Activated T-cell treated with anti-CD3 and anti-CD28 coated beads, Interleukin-2, amount 50 U/mL, for 72 hours (primary cell): ENCODE results near the gene PHLDB1. TPM values are rescaled to one million over a fixed set of nuclear protein-coding genes. Genes with fewer than 3 reads are reported as not detected.

Source experiments
- ATAC-seq, 2 donors: fragments of 150-1000 bp; cut with Tn5 transposase; replicated peaks in 1 of 2; 2 replicates each; pipeline ENCODE4 v1.10.0; 2021; ENCODE audit warnings: moderate library complexity in 2 of 2, mild to moderate bottlenecking in 1 of 2
- DNase-seq, 2 donors: peaks; one replicate each; pipeline ENCODE4 v3.0.0; 2021 to 2022; ENCODE audit warnings: mixed read lengths in 1 of 2
- H3K27ac Mint-ChIP-seq: one replicate; pipeline ENCODE4 v1.8.0; 2022; ENCODE audit warnings: mild to moderate bottlenecking, moderate library complexity, mixed read lengths
- H3K27me3 Mint-ChIP-seq: one replicate; pipeline ENCODE4 v1.8.0; 2022; ENCODE audit warnings: low read depth, mixed read lengths
- H3K36me3 Mint-ChIP-seq, 2 donors: one replicate each; pipeline ENCODE4 v1.8.0; 2022; ENCODE audit warnings: mixed read lengths in 2 of 2, mild to moderate bottlenecking in 1 of 2; ENCODE audit not compliant: insufficient read depth in 2 of 2
- H3K4me1 Mint-ChIP-seq: one replicate; pipeline ENCODE4 v1.8.0; 2022; ENCODE audit warnings: low read depth, mixed read lengths
- H3K4me3 Mint-ChIP-seq, 2 donors: one replicate each; pipeline ENCODE4 v1.8.0; 2022; ENCODE audit warnings: mild to moderate bottlenecking in 2 of 2, mixed read lengths in 2 of 2, moderate library complexity in 2 of 2
- H3K9me3 Mint-ChIP-seq, 2 donors: one replicate each; pipeline ENCODE4 v1.8.0; 2022; ENCODE audit warnings: mixed read lengths in 2 of 2
- total RNA-seq, 2 donors: library from RNA; stranded (reverse); gene quantifications; one replicate each; pipeline ENCODE4 v1.2.3, GENCODE V29; 2022

The PHLDB1 gene
- total RNA-seq, 2 donors from 2014 or later: 3.6 to 3.8 TPM

GRCh38 chr11:118697346-118697745, 89.9 kb downstream of the PHLDB1 start:
- Mint-ChIP-seq H3K36me3 (peaks cover 7 to 15% of the 10 kb centered on the region in 2 donors), H3K27me3 (no peaks in the 10 kb centered on the region), H3K9me3 (peaks cover 3% of the 10 kb centered on the region in 2 donors), H3K4me3 (no peak overlapping the region), H3K4me1 (peaks cover 68% of the 10 kb centered on the region), H3K27ac (no peak overlapping the region)
- ATAC-seq (no peak), DNase-seq (no peak)

GRCh38 chr11:118699506-118700220, 92.2 kb downstream of the PHLDB1 start:
- H3K4me3 Mint-ChIP-seq: peak overlapping the region in 1 of 2 donors; percentile 58
- no peak overlapping the region for H3K27ac Mint-ChIP-seq
- peaks cover 3% of the 10 kb centered on the region in 2 donors for H3K9me3 Mint-ChIP-seq
- peak; percentile 26 to 31 for DNase-seq
- peaks cover 55% of the 10 kb centered on the region for H3K4me1 Mint-ChIP-seq
- ATAC-seq: peak in 1 of 2 donors; percentile 40
- H3K27me3 Mint-ChIP-seq: no peaks in the 10 kb centered on the region
- peaks cover 7 to 15% of the 10 kb centered on the region in 2 donors for H3K36me3 Mint-ChIP-seq

GRCh38 chr11:118703563-118704106, 96.2 kb downstream of the PHLDB1 start:
- Mint-ChIP-seq H3K36me3 (peaks cover 7 to 15% of the 10 kb centered on the region in 2 donors), H3K9me3 (peaks cover 3% of the 10 kb centered on the region in 2 donors), H3K4me3 (no peak overlapping the region), H3K4me1 (peaks cover 41% of the 10 kb centered on the region), H3K27ac (no peak overlapping the region), H3K27me3 (no peaks in the 10 kb centered on the region)
- no peak for ATAC-seq
- DNase-seq: no peak

- Mint-ChIP-seq H3K4me1 (peaks cover 25% of the 10 kb centered on the region), H3K27ac (no peak overlapping the region), H3K27me3 (no peaks in the 10 kb centered on the region), H3K9me3 (peaks cover 3% of the 10 kb centered on the region in 2 donors), H3K36me3 (peaks cover 3 to 10% of the 10 kb centered on the region in 2 donors), H3K4me3 (peak overlapping the region; percentile 54 to 56)
- ATAC-seq (peak; percentile 55 to 66), DNase-seq (peak; percentile 19 to 33)
Measured at GRCh38 chr11:118705111-118705741, 97.8 kb downstream of the PHLDB1 start.

- Mint-ChIP-seq H3K27me3 (no peaks in the 10 kb centered on the region), H3K27ac (peak overlapping the region; percentile 55), H3K9me3 (no peaks in the 10 kb centered on the region), H3K36me3 (peaks cover 0 to 7% of the 10 kb centered on the region in 2 donors), H3K4me3 (peak overlapping the region in 1 of 2 donors; percentile 53), H3K4me1 (peaks cover 23% of the 10 kb centered on the region)
- DNase-seq (no peak), ATAC-seq (no peak)
Measured at GRCh38 chr11:118705791-118706545, 98.6 kb downstream of the PHLDB1 start.

- no peak overlapping the region for H3K4me3 Mint-ChIP-seq
- peaks cover 23% of the 10 kb centered on the region for H3K4me1 Mint-ChIP-seq
- ATAC-seq (no peak), DNase-seq (no peak)
- H3K9me3 Mint-ChIP-seq: no peaks in the 10 kb centered on the region
- H3K36me3 Mint-ChIP-seq: peaks cover 0 to 5% of the 10 kb centered on the region in 2 donors
- no peaks in the 10 kb centered on the region for H3K27me3 Mint-ChIP-seq
- no peak overlapping the region for H3K27ac Mint-ChIP-seq
Measured at GRCh38 chr11:118706546-118706825, 99.1 kb downstream of the PHLDB1 start.

Other genes starting within 250 kb of the PHLDB1 start
- 10 to 100 TPM; 45.6 to 46.0 TPM for gene UBE4A, start 248.0 kb upstream of the PHLDB1 start, total RNA-seq
- gene ATP5MG, start 206.0 kb upstream of the PHLDB1 start, total RNA-seq: 100 to 1,000 TPM; 176 to 225 TPM
- 100 to 1,000 TPM; 106 to 124 TPM for gene KMT2A, start 171.1 kb upstream of the PHLDB1 start, total RNA-seq
- gene TTC36, start 80.1 kb upstream of the PHLDB1 start, total RNA-seq: 1 to 10 TPM in 1 of 2 donors, under 1 TPM in 1; 0.74 to 1.4 TPM
- 10 to 100 TPM; 18.1 to 18.6 TPM for gene TMEM25, start 76.4 kb upstream of the PHLDB1 start, total RNA-seq
- 10 to 100 TPM; 20.7 to 32.3 TPM for gene IFT46, start 41.7 kb upstream of the PHLDB1 start, total RNA-seq
- 100 to 1,000 TPM; 170 to 180 TPM for gene ARCN1, start 35.2 kb upstream of the PHLDB1 start, total RNA-seq
- not detected for gene TREH, start 72.0 kb downstream of the PHLDB1 start, total RNA-seq
- gene DDX6, start 183.5 kb downstream of the PHLDB1 start, total RNA-seq: 100 to 1,000 TPM; 239 to 256 TPM